GM12875 (cell line): ENCODE data around the gene RAB32.

Source experiments
- H3K4me3 ChIP-seq: one replicate; pipeline ENCODE4 v1.5.1; 2011; ENCODE audit warnings: low read depth, low read length, control low read depth
- TF ChIP-seq, protein P1 (sequence below): IDR thresholded peaks from 2 replicates; pipeline ENCODE4 v1.5.1; 2011; ENCODE audit warnings: low read depth, mild to moderate bottlenecking, control low read depth, inconsistent platforms, low read length, moderate library complexity, borderline replicate concordance; ENCODE audit not compliant: insufficient read depth

The RAB32 gene

GRCh38 chr6:146543211-146543939 lies at the start of gene RAB32:
Gene RAB32 (plus strand): TSS chr6:146543833. CDS start chr6:146543872, 39 bp downstream.
- H3K4me3 ChIP-seq: no peak within 1 kb of the TSS
- TF ChIP-seq, protein P1, sequence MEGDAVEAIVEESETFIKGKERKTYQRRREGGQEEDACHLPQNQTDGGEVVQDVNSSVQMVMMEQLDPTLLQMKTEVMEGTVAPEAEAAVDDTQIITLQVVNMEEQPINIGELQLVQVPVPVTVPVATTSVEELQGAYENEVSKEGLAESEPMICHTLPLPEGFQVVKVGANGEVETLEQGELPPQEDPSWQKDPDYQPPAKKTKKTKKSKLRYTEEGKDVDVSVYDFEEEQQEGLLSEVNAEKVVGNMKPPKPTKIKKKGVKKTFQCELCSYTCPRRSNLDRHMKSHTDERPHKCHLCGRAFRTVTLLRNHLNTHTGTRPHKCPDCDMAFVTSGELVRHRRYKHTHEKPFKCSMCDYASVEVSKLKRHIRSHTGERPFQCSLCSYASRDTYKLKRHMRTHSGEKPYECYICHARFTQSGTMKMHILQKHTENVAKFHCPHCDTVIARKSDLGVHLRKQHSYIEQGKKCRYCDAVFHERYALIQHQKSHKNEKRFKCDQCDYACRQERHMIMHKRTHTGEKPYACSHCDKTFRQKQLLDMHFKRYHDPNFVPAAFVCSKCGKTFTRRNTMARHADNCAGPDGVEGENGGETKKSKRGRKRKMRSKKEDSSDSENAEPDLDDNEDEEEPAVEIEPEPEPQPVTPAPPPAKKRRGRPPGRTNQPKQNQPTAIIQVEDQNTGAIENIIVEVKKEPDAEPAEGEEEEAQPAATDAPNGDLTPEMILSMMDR: peak; percentile 28; the same call in 1 of the 2 replicates

DNA sequence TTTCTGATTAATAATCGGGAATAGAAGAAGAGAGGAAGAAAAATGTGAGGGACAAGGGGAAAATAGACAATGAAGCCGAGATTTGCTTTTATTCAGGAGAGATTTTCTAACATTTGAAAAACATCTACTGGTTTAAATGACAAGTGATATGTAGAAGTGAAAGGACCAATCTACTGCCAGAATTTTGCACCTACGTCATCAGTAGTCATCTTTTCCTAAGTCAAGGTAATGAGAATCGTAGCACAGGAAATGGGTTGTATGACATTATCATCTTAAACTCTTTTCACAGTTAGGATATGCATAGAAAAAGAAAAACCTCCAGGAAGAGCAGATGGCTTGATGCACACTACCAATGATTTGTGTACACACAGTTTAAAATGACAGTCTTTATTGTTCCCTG lies 45.3 kb upstream of the RAB32 start:
- H3K4me3 ChIP-seq: no peak overlapping the region
- TF ChIP-seq, protein P1: no peak

- TF ChIP-seq, protein P1: no peak
These were observed 40.5 kb upstream of the RAB32 start for GRCh38 chr6:146503096-146503495.

GRCh38 chr6:146515212-146515611 lies 28.4 kb upstream of the RAB32 start:
- no peak overlapping the region for H3K4me3 ChIP-seq
- TF ChIP-seq, protein P1: no peak

More at GRCh38 chr6:146503096-146503495, 40.5 kb upstream of the RAB32 start:
- H3K4me3 ChIP-seq: no peak overlapping the region

DNA sequence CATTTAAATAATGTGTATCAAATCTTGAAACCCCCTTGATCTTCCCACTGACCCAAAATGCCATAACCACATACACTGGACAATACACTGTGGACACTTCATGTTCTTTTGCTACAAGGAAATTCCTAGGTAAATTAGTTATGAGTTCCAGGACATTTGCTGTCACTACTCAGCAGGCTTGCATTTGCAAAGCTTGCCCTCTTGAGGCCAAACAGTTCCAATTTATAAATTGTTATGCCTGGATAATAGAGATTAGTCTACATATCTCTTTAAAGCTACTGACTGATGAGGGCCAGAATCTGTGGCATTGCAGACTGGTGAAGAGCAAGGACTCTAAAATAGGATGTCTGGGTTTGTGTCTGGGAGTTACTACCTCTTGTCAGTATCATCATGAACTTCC lies 17.4 kb upstream of the RAB32 start:
- TF ChIP-seq, protein P1: no peak

GRCh38 chr6:146532702-146533101 lies 10.9 kb upstream of the RAB32 start:
- TF ChIP-seq, protein P1: no peak

More for the DNA sequence above, 17.4 kb upstream of the RAB32 start:
- no peak overlapping the region for H3K4me3 ChIP-seq

DNA sequence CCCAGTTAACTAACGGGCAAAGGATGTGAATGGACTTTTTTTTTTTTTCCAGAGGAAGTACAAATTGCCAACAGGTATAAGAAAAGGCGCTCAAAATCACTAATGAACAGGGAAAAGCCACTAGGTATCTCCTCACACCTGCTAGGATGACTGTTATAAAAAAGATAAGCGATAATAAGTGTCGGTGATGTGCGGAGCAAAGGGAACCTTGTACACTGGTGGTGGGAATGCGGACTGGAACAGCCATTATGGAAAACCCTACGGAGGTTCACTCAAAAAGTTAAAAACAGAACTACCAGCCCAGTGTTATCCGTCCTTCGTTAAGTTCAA lies 787 bp upstream of the RAB32 start:
- no peak overlapping the region for H3K4me3 ChIP-seq
- TF ChIP-seq, protein P1: no peak

More at GRCh38 chr6:146532702-146533101, 10.9 kb upstream of the RAB32 start:
- no peak overlapping the region for H3K4me3 ChIP-seq
